Prostate gland (tissue), 2 donors: Measurements from ENCODE around the gene GBP7.

ENCODE experiments used
- POLR2A ChIP-seq: fragments of 450-650 bp; IDR thresholded peaks from one replicate; pipeline ENCODE4 v1.6.1; 2016; ENCODE audit warnings: antibody characterized with exemption, mild to moderate bottlenecking
- POLR2AphosphoS5 ChIP-seq: sonication (generic); formaldehyde crosslinking; IDR thresholded peaks from one replicate; pipeline ENCODE4 v1.6.1; 2017; ENCODE audit warnings: antibody characterized with exemption
- TF ChIP-seq, protein P1 (sequence below), 4 experiments: fragments of 200-600 bp in 2 of 4; fragments of 450-650 bp in 2 of 4; sonication (generic) in 2 of 4; IDR thresholded peaks; 1 replicate in 3 of 4; 2 replicates in 1 of 4; pipeline ENCODE4 v1.5.1; 2016 to 2019; ENCODE audit warnings: antibody characterized with exemption in 4 of 4, mild to moderate bottlenecking in 2 of 4, moderate library complexity in 2 of 4

DNA sequence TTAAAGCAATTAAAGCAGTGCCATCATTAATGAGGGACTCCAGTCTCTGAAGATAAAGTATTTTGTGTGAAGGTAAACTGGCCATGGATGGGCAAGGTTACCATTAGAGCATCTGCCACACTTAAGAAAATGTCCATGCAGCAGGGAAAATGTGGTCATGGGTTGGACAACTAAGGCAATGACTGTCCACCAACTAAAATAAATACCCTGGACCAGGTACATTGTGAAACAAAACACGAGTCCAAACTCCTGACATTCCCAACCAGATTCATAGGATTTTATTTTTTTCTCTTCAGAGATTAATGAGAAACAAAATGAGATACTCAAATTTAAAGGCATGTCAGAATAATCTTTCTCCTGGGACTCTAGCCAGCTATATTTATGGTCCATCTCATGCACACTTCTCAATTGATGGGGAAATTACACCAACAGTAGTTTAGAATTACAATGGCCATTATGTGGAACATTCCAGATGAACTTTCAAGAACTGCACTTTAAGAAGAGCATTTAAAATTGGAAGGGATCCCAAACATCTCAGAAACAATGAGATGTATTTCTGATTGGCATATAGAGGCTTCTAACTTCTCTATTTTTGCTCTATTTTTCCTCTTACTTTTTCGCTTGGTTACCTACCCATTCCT, 8.1 kb downstream of the GBP7 start:
- no peak for TF ChIP-seq POLR2A
- TF ChIP-seq, protein P1, sequence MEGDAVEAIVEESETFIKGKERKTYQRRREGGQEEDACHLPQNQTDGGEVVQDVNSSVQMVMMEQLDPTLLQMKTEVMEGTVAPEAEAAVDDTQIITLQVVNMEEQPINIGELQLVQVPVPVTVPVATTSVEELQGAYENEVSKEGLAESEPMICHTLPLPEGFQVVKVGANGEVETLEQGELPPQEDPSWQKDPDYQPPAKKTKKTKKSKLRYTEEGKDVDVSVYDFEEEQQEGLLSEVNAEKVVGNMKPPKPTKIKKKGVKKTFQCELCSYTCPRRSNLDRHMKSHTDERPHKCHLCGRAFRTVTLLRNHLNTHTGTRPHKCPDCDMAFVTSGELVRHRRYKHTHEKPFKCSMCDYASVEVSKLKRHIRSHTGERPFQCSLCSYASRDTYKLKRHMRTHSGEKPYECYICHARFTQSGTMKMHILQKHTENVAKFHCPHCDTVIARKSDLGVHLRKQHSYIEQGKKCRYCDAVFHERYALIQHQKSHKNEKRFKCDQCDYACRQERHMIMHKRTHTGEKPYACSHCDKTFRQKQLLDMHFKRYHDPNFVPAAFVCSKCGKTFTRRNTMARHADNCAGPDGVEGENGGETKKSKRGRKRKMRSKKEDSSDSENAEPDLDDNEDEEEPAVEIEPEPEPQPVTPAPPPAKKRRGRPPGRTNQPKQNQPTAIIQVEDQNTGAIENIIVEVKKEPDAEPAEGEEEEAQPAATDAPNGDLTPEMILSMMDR (IDR thresholded peaks at IDR 0.05) = no peak
- TF ChIP-seq POLR2AphosphoS5 = no peak
